Measurements from ENCODE around the gene WDR55. TPM values are rescaled to one million over a fixed set of nuclear protein-coding genes. Genes with fewer than 3 reads are reported as not detected.

WDR55 gene
- total RNA-seq, 6 experiments from 2014 or later: 13.3 to 18.4 (median 15.0) TPM

DNA sequence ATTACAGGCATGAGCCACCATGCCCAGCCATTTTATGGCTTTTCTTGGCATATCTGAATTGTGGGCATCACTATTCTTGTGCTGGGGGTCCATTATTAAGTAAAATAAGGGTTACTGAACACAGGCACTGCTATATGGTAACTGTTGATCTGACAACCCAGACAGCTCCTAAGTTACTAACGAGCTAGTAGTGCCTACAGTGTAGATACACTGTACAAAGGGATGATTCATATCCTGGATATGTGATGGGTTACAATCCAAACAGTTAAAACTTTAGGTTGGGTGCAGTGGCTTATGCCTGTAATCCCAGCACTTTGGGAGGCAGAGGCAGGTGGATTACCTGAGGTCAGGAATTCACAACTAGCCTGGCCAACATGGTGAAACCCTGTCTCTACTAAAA, 36.0 kb upstream of the WDR55 start:
- ATAC-seq (no peak), DNase-seq (no peak)
- WGBS (ENCODE audit: insufficient coverage, low coverage, low lambda C conversion rate, missing lambda C conversion rate): 14% methylated on average over 1 of the region's 1 CpG

GRCh38 chr5:140630292-140631035, 34.2 kb upstream of the WDR55 start:
- ATAC-seq: no peak
- no peak for DNase-seq
- TF ChIP-seq POLR2A (IDR thresholded peaks at IDR 0.05) (no peak), CTCF (IDR thresholded peaks at IDR 0.05) (no peak)
- Histone ChIP-seq H3K4me3 (peak overlapping the region; percentile 61 to 72 (median 69)), H3K27ac (peak overlapping the region; percentile 80 to 94 (median 91)), H3K9me3 (no peaks in the 10 kb centered on the region), H3K4me1 (peaks cover 0 to 19% (median 6%) of the 10 kb centered on the region in 4 donors), H3K27me3 (no peaks in the 10 kb centered on the region), H3K36me3 (no peaks in the 10 kb centered on the region)
- 27% methylated on average over 2 of the region's 2 CpGs for WGBS (ENCODE audit: insufficient coverage, low coverage, low lambda C conversion rate, missing lambda C conversion rate)
- intact Hi-C loops (cut with DNase I): loop anchor here (10.0 kb wide), 1 partner anchor 66 kb away; the partner anchor contains the start of genes APBB3 (in 2 of the 2) and SLC35A4 (in 2 of the 2)

More for the DNA sequence above, 36.0 kb upstream of the WDR55 start:
- TF ChIP-seq POLR2A (IDR thresholded peaks at IDR 0.05) (no peak), CTCF (IDR thresholded peaks at IDR 0.05) (no peak)
- Histone ChIP-seq H3K36me3 (no peaks in the 10 kb centered on the region), H3K4me1 (peaks cover 0 to 10% (median 3%) of the 10 kb centered on the region in 4 donors), H3K9me3 (no peaks in the 10 kb centered on the region), H3K27ac (no peak overlapping the region), H3K4me3 (no peak overlapping the region), H3K27me3 (no peaks in the 10 kb centered on the region)
- intact Hi-C loops (cut with DNase I): no loop called here

DNA sequence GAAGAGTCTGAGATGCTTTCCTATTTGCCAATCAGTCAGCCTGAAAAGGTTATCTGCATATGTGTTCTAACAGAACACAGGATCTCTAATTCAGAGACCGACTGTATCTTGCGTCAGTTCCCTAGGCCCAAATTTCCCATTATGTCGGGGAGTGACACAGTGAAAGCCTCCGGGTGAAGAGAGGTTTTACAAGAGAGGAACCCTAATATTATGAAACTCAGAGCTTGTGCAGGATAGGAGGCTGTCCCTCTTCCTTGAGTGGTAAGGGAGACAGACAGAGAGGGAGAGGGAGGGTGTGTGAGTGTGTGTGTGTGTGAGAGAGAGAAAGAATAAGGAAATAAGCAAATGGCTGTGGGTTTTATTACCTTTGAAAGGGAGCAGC, 33.7 kb upstream of the WDR55 start:
- Histone ChIP-seq H3K4me1 (peaks cover 0 to 19% (median 6%) of the 10 kb centered on the region in 4 donors), H3K9me3 (no peaks in the 10 kb centered on the region), H3K4me3 (peak overlapping the region; percentile 61 to 72 (median 69)), H3K27ac (peak overlapping the region; percentile 80 to 94 (median 91)), H3K36me3 (no peaks in the 10 kb centered on the region), H3K27me3 (no peaks in the 10 kb centered on the region)
- ATAC-seq (peak in 1 of 4 donors; percentile 0), DNase-seq (peak in 1 of 3 donors; percentile 45)
- intact Hi-C loops (cut with DNase I): loop anchor here (10.0 kb wide), 1 partner anchor 66 kb away; the partner anchor contains the start of genes APBB3 (in 2 of the 2) and SLC35A4 (in 2 of the 2)
- 3% methylated on average over 4 of the region's 4 CpGs for WGBS (ENCODE audit: insufficient coverage, low coverage, low lambda C conversion rate, missing lambda C conversion rate)
- TF ChIP-seq POLR2A (IDR thresholded peaks at IDR 0.05): peak; percentile 35
- TF ChIP-seq CTCF (IDR thresholded peaks at IDR 0.05): no peak

GRCh38 chr5:140631831-140632365, 32.8 kb upstream of the WDR55 start:
- Histone ChIP-seq H3K4me3 (peak overlapping the region; percentile 61 to 72 (median 69)), H3K36me3 (no peaks in the 10 kb centered on the region), H3K4me1 (peaks cover 0 to 19% (median 6%) of the 10 kb centered on the region in 4 donors), H3K9me3 (no peaks in the 10 kb centered on the region), H3K27me3 (no peaks in the 10 kb centered on the region), H3K27ac (peak overlapping the region; percentile 80 to 94 (median 91))
- DNase-seq (peak; percentile 44 to 67 (median 53)), ATAC-seq (peak; percentile 29 to 62 (median 45))
- intact Hi-C loops (cut with DNase I): loop anchor here (10.0 kb wide), 1 partner anchor 67 kb away; the partner anchor contains the start of genes APBB3 (in 2 of the 2) and SLC35A4 (in 2 of the 2)
- TF ChIP-seq POLR2A (IDR thresholded peaks at IDR 0.05): peak; percentile 68
- no peak for TF ChIP-seq CTCF (IDR thresholded peaks at IDR 0.05)
- 0% methylated on average over 1 of the region's 36 CpGs for WGBS (ENCODE audit: insufficient coverage, low coverage, low lambda C conversion rate, missing lambda C conversion rate)
